Stimulated activated CD8-positive, alpha-beta memory T cell treated with anti-CD3 and anti-CD28 coated beads, Interleukin-12 subunit alpha, Interleukin-12 subunit beta, amount 100 ng/mL, for 1 hour (primary cell): ENCODE data around the gene TNRC6A.
"Not testable (repeated sequence)": the region's sequence is repeated elsewhere in the genome, so short reads cannot be mapped to it uniquely, and the experiment has no call there.

ENCODE experiments used
- DNase-seq: peaks from one replicate; pipeline ENCODE4 v3.0.0-alpha.2; 2020; ENCODE audit warnings: low read depth

The TNRC6A gene

GRCh38 chr16:24845726-24846547 is 116.5 kb downstream of the TNRC6A start, which contains the start of gene SLC5A11:
TSS of gene SLC5A11 (plus strand) at chr16:24845963. CDS start at chr16:24858644, 12,681 bp downstream.
- no peak for DNase-seq

DNA sequence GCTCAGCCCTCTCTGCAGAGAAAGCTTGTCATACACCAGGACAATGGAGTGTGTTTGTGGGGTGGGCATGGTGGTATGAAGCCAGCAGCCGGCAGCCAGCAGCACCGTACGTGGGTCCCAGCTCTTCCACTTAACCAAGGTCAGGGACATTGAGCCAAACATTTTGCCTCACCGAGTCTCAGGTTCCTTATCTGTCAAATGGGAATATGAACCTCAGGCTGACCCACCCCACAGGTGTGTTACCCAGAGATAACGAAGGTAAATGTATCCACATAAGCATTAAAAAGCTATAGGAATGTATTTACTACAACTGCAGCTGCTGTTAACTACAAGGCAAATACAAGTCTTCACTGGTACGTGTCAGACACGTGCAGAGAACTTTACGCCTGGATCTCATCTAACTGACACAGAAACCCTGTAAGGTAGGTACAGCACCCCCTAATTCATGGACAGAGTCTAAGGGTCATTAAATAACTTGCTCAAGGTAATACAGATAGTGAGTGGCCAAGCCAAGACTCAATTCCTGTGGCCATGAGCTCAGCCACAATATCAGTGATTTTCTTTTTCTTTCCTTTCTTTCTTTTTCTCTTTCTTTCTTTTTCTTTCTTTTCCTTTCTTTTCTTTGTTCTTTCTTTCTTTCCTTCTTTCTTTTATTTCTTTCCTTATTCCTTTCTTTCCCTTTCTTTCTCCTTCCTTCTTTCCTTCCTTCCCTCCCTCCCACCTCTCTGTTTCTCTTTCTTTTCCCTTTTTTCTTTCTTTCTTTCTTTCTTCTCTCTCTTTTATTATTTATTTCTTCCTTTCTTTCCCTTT is 117.3 kb downstream of the TNRC6A start:
- no peak for DNase-seq

DNA sequence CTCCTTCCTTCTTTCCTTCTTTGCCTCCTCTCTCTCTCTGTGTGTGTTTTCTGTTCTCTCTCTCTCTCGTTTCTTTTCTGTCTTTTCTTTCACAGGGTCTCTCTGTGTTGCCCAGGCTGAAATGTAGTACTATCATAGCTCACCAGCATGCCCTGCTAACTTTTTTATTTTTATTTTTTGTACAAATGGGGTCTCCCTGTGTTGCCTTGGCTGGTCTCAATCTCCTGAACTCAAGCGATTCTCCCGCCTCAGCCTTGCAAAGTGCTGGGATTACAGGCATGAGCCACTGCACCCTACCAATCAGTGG is 117.9 kb downstream of the TNRC6A start:
- DNase-seq, result no peak

DNA sequence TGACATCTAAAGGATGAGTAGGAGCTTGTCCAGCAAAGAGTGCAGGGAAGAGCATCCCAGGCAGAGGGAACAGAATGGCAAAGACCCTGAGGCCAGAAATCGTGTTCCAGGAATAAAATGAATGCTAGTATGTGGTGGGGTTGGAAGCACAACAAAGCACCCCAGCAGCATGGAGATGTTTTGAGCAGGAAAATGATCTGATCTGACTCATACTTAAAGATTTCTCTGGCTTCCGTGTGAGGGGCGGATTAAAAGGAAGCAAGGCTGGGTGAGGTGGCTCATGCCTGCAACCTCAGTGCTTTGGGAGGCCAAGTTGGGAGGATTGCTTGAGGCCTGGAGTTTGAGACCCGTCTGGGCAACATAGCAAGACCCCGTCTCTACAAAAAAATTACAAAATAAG is 118.6 kb downstream of the TNRC6A start:
- DNase-seq, result no peak

DNA sequence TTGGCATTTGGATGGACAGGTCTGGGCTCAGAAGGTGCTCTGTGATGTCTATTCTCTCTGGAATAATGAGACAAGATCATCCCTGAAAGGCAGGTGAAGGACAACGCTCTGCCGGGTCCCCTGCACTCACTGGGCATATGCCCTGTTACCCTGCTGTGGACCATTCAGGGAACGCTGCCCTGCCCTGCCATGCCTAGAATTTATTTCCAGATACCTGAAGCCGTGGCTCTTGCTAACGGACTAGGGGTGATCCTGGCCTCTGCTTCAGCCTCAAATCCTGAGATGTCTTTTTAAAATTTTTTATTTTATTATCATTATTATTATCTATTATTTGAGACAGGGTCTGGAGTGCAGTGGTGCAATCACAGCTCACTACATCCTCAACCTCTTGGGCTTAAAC is 120.2 kb downstream of the TNRC6A start:
- no peak for DNase-seq

- DNase-seq, result no peak
These were observed 121.0 kb downstream of the TNRC6A start for GRCh38 chr16:24850289-24850938.

- DNase-seq, result no peak
These were observed 122.2 kb downstream of the TNRC6A start for GRCh38 chr16:24851700-24852099.

GRCh38 chr16:24852281-24852721 is 122.8 kb downstream of the TNRC6A start:
- no peak for DNase-seq

DNA sequence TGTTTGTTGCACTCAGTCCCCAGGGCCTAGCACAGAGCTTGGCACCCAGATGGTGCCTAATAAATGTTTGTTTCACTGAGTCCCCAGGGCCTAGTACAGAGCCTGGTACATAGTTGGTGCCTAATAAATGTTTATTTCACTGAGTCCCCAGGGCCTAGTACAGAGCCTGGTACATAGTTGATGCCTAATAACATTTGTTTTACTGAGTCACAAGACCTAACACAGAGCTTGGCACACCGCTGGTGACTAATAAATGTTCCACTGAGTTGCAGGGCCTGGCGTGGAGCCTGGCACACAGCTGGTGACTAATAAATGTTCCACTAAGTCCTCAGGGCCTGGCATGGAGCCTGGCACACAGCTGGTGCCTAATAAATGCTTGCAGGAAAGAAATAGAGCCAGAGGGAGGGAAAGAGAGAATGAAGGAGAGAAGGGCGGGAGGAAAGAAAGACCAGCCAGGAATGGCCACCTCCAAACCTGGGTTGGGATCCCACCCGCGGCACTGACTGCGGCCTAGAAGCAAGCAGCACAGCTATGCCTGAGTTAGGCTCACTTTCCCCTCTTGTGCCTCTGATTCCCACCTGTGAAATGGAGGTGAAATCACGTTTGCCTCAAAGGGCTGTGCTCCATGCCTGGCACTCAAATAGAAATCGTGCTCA is 123.8 kb downstream of the TNRC6A start:
- DNase-seq, result no peak

- no peak for DNase-seq
These were observed 124.4 kb downstream of the TNRC6A start for GRCh38 chr16:24853830-24854229.

DNA sequence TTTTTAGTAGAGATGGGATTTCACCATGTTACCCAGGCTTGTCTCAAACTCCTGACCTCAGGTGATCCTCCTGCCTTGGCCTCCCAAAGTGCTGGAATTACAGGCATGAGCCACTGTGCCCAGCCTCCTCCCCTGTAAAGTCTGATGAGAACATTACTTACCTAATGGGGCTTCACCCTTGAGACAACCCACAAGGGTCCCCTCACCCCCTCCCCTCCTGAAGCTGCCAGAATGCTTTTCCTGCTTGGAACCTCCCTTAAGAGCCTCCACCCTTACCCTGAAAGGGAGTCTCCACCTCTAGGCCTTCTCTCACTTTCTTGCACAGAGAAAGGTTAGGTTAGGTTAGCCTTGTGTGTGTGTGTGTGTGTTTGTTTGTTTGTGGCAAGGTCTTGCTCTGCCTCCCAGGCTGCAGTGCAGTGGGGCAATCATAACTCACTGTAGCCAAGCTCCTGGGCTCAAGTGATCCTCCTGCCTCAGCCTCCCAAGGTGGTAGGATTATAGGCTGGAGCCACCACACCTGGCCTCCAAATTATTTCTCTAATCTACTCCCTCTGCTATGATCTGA is 125.2 kb downstream of the TNRC6A start:
- no peak for DNase-seq

GRCh38 chr16:24855678-24856077 is 126.2 kb downstream of the TNRC6A start:
- DNase-seq, result no peak

DNA sequence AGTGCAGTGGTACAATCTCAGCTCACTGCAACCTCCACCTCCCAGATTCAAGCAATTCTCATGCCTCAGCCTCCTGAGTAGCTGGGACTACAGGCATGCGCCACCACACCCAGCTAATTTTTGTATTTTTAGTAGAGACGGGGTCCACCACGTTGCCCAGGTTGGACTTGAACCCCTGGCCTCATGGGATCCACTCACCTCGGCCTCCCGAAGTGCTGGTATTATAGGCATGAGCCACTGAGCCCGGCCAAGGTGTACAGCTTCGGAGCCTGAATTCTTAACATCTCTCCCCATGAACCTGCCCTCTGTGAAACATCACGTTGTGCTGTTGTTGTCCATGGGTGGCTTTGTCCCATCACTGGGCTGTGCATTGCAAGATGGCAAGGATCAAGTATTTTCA is 127.4 kb downstream of the TNRC6A start:
- not testable (repeated sequence) for DNase-seq

DNA sequence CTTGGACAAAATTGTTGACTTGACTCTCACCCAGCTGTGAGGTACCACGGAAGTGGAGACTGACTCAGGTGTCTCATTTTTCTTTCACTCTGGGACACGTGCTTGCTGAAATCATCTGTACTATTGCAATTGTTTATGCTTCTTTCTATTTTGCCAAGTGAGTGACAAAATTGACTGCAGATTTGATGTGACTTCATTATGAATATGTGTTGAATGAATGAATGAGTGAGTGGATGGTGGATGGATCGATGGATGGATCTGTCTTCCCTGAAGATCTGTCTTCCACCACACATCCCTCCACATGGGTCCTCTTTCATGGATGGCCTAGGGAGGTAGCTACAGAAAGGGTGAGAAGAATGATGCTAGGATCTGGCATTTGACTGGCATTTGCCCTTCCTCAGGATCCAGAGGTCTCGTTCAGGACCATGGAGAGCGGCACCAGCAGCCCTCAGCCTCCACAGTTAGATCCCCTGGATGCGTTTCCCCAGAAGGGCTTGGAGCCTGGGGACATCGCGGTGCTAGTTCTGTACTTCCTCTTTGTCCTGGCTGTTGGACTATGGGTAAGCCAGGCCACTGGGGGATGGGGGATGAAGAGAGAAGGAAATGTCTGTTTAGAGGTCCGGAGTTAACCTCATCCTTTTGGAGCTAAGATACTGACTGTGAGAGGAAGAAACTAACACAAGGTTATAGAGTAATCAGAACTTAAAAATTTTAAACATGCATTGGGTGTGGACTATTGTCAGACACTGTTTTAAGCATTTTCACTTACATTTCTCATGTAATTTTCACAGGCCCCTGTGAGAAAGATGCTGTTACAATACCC is 129.0 kb downstream of the TNRC6A start:
- peak; percentile 7 for DNase-seq

GRCh38 chr16:24861461-24861860 is 132.0 kb downstream of the TNRC6A start:
- DNase-seq, result no peak

GRCh38 chr16:24863582-24864437 is 134.4 kb downstream of the TNRC6A start:
- no peak for DNase-seq

- DNase-seq, result no peak
These were observed 139.6 kb downstream of the TNRC6A start for GRCh38 chr16:24869033-24869432.

- no peak for DNase-seq
These were observed 142.4 kb downstream of the TNRC6A start for GRCh38 chr16:24871891-24872290.

DNA sequence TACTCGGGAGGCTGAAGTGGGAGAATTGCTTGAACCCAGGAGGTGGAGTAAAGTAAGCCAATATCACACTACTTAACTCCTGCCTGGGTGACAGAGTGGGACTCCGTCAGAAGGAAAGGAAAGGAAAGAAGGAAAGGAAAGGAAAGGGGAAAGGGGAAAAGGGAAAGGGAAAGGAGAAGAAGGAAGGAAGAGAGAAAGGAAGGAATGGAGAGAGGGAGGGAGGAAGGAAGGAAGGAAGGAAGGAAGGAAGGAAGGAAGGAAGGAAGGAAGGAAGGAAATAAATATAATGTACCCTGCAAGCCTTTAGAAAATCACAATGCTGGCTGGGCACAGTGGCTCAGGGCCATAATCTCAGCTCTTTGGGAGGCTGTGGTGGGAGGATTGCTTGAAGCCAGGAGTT is 143.6 kb downstream of the TNRC6A start:
- DNase-seq, result no peak

- no peak for DNase-seq
These were observed 146.0 kb downstream of the TNRC6A start for GRCh38 chr16:24875466-24875865.
